Heart left ventricle (tissue), 16 donors: ENCODE data around the gene TDP2. TPM values are rescaled to one million over a fixed set of nuclear protein-coding genes. Genes with fewer than 3 reads are reported as not detected.
"Not testable (repeated sequence)": the region's sequence is repeated elsewhere in the genome, so short reads cannot be mapped to it uniquely, and the experiment has no call there.

Experiments
- ATAC-seq, 4 donors: fragments of 200-7000 bp; cut with Tn5 transposase; one replicate each; pipeline ENCODE4 v1.9.1; 2020 to 2022; ENCODE audit warnings: moderate library complexity in 4 of 4, mild to moderate bottlenecking in 3 of 4, moderate number of reproducible peaks in 1 of 4
- DNase-seq, 5 donors: peaks; one replicate each; pipeline ENCODE4 v3.0.0-alpha.2; 2020
- H3K27ac ChIP-seq, 12 donors: fragments of 200-600 bp; sonication (generic) in 4 of 12; one replicate each; pipeline versions ENCODE4 v1.5.0 to v1.8.0; 2016 to 2022; ENCODE audit warnings: mild to moderate bottlenecking in 2 of 12
- H3K27me3 ChIP-seq, 9 donors: fragments of 200-600 bp; sonication (generic) in 2 of 9; one replicate each; pipeline versions ENCODE4 v1.5.1 to v1.8.0; 2016 to 2022; ENCODE audit warnings: mild to moderate bottlenecking in 3 of 9
- H3K36me3 ChIP-seq, 9 donors: fragments of 200-600 bp; sonication (generic) in 2 of 9; one replicate each; pipeline versions ENCODE4 v1.5.0 to v1.8.0; 2018 to 2022; ENCODE audit warnings: mild to moderate bottlenecking in 2 of 9
- H3K4me1 ChIP-seq, 12 donors: fragments of 200-600 bp; sonication (generic) in 4 of 12; one replicate each; pipeline versions ENCODE4 v1.5.0 to v1.8.0; 2016 to 2022; ENCODE audit warnings: mild to moderate bottlenecking in 3 of 12
- H3K4me3 ChIP-seq, 12 donors: fragments of 200-600 bp; sonication (generic) in 4 of 12; one replicate each; pipeline versions ENCODE4 v1.5.0 to v1.8.0; 2017 to 2022; ENCODE audit warnings: mild to moderate bottlenecking in 9 of 12, moderate library complexity in 4 of 12
- H3K9me3 ChIP-seq, 12 donors: fragments of 200-600 bp; sonication (generic) in 4 of 12; one replicate each; pipeline versions ENCODE4 v1.5.0 to v1.8.0; 2016 to 2022; ENCODE audit warnings: mild to moderate bottlenecking in 1 of 12
- POLR2A ChIP-seq, 2 donors: fragments of 450-650 bp; IDR thresholded peaks; one replicate each; pipeline ENCODE4 v1.6.1; 2017; ENCODE audit warnings: antibody characterized with exemption in 2 of 2, mild to moderate bottlenecking in 2 of 2, moderate library complexity in 2 of 2
- WGBS, 4 donors: extraction: QIAGEN DNeasy Blood & Tissue Kit in 2 of 4; methylation state at CpG; one replicate each; pipeline versions ENCODE4 v1.1.5 to v1.1.7; 2013 to 2018; 5-methylcytosine and 5-hydroxymethylcytosine counted together
- intact Hi-C, 10 donors: fragments of 100-400 bp; cut with DNase I; formaldehyde crosslinking; loops; one replicate each; pipeline versions ENCODE4 v1.11.1 to v1.14.2; 2022
- polyA plus RNA-seq, 2 donors: library from polyadenylated mRNA; stranded (reverse); fragments of 200-250 nt; gene quantifications; one replicate each; pipeline ENCODE4 v1.2.3, GENCODE V29; 2013
- total RNA-seq, 9 donors: library from RNA; depleted of rRNA in 2 of 9; stranded (reverse); fragments of >200 nt in 2 of 9; fragmentation: NEBNext Ultra II Directional in 3 of 9; extraction: Animal tissue kit (Norgen Biotek cat#: 25700) in 3 of 9; gene quantifications; one replicate each; pipeline versions ENCODE4 v1.1.0 to v1.2.4, GENCODE V29; 2016 to 2023
- TF ChIP-seq, protein P1 (sequence below), 12 donors: fragments of 200-600 bp; sonication (generic) in 4 of 12; IDR thresholded peaks; one replicate each; pipeline versions ENCODE4 v1.5.0 to v1.8.0; 2018 to 2022; ENCODE audit warnings: antibody characterized with exemption in 12 of 12, mild to moderate bottlenecking in 5 of 12
- donor health status: ischemic (EF 13 %, LVEDD 7.1; RV severe dilation, severe dysfunction).
- donor health status: healthy with polysubstance abuse.
- donor health status: DM: no; HTN: yes; CAD: no.
- donor health status: DM: no; HTN: no; CAD: no.
- donor health status: ischemic (EF 25% LVEDD 6.9; RV normal size, moderate dysfunction).
- donor health status: ischemic (EF 25% LVEDD 5.7; RV mildly dilated, moderate dysfunction).
- donor health status: healthy.
- donor health status: DM: yes; HTN: yes; CAD: no.
- donor health status: ischemic (EF 35%, LVEDD 5.7; RV mildly dilated, moderate dysfunction).
- donor health status: nonischemic (EF 11% LVEDD 7.7; RV severe dilation, severe dysfunction).
- donor health status: DM: yes; HTN: yes; CAD: no.
- donor health status: PGD.
- donor health status: ischemic (EF 29% LVEDD 5.4; RV normal size, mild dysfunction).
- donor health status: nonischemic (EF 23%, LVEDD 6.1; RV moderate dilation, normal function).

The TDP2 gene
- total and polyA plus RNA-seq, 11 donors: 14.0 to 35.8 (median 25.1) TPM

DNA sequence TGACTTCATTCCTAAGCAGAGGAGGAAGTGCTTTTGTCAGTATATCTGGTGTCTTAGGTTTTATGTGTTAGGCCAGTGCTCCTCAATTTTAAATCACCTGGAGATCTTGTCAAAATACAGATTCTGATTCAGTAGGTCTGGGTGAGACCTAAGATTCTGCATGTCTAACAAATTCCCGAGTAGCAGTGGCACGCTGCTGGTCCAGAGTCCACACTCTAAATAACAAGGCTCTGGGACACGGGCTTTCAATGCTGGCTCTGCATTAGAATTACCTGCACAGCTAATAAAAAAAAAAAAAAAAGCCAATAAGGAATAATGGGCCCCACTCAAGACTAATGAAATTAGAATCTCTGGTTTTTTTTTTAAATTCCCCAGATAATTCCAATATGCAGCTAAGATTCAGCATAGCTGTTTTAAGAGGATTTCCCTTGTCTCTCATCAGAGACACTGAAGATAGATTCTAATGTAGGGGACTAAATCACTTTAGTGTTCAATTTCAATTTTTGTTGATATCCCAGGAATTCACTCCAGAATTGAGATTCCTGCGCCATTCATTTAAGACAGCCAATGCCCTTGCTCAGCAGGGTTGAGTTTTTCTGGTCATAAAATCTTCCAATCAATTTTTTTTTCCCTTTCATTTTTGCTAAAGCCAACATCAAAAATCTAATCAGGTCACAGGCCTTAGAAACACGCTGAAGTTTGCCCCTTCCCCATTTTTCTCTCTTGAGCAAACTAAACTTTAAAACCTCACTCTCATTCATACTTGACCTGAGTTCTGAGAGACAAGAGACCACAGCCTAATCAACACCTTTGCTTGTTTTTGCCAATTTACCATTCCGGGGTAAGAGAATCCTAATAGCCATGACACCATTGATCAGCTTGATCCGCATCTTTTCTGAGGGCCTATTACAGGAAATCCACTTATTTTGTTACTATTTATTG is 2.4 kb downstream of the TDP2 start:
- peaks cover 0 to 42% (median 19%) of the 10 kb centered on the region in 9 donors for H3K36me3 ChIP-seq
- H3K4me3 ChIP-seq: peak overlapping the region in 2 of 12 donors; percentile 8 to 99
- peaks cover 0 to 41% (median 26%) of the 10 kb centered on the region in 12 donors for H3K4me1 ChIP-seq
- intact Hi-C loops: no loop called here
- no peak for TF ChIP-seq POLR2A (IDR thresholded peaks at IDR 0.05)
- TF ChIP-seq, protein P1, sequence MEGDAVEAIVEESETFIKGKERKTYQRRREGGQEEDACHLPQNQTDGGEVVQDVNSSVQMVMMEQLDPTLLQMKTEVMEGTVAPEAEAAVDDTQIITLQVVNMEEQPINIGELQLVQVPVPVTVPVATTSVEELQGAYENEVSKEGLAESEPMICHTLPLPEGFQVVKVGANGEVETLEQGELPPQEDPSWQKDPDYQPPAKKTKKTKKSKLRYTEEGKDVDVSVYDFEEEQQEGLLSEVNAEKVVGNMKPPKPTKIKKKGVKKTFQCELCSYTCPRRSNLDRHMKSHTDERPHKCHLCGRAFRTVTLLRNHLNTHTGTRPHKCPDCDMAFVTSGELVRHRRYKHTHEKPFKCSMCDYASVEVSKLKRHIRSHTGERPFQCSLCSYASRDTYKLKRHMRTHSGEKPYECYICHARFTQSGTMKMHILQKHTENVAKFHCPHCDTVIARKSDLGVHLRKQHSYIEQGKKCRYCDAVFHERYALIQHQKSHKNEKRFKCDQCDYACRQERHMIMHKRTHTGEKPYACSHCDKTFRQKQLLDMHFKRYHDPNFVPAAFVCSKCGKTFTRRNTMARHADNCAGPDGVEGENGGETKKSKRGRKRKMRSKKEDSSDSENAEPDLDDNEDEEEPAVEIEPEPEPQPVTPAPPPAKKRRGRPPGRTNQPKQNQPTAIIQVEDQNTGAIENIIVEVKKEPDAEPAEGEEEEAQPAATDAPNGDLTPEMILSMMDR (IDR thresholded peaks at IDR 0.05): no peak
- DNase-seq (no peak), ATAC-seq (no peak)
- WGBS, 4 donors: 93 to 97% (median 94%) methylated on average over 7 of the region's 7 CpGs
- no peaks in the 10 kb centered on the region for H3K27me3 ChIP-seq
- H3K27ac ChIP-seq: no peak overlapping the region
- no peaks in the 10 kb centered on the region for H3K9me3 ChIP-seq

DNA sequence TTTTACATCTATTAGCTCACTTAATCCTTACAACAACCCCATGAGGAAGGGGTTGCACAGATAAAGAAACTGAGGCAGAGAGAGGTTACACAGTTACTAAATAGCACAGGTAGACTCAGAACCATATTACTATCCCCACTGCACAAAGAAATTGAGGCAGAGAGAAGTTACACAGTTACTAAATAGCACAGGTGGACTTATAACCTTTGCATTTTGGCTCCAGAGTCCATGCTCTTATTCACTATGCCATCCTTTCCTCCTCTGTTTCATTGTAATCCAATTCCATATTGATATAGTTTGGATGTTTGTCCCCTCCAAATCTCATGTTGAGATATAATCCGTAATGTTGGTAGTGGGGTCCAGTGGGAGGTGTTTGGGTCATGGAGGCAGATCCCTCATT is 3.5 kb downstream of the TDP2 start:
- ATAC-seq (no peak), DNase-seq (no peak)
- WGBS, 4 donors: 85 to 100% (median 93%) methylated on average over 1 of the region's 1 CpG
- H3K4me1 ChIP-seq: peaks cover 0 to 44% (median 22%) of the 10 kb centered on the region in 12 donors
- peaks cover 0 to 42% (median 21%) of the 10 kb centered on the region in 9 donors for H3K36me3 ChIP-seq
- TF ChIP-seq POLR2A (IDR thresholded peaks at IDR 0.05): no peak
- TF ChIP-seq, protein P1 (IDR thresholded peaks at IDR 0.05): no peak
- H3K4me3 ChIP-seq: no peak overlapping the region
- H3K27me3 ChIP-seq: no peaks in the 10 kb centered on the region
- H3K9me3 ChIP-seq: no peaks in the 10 kb centered on the region
- H3K27ac ChIP-seq: no peak overlapping the region
- intact Hi-C loops: no loop called here

DNA sequence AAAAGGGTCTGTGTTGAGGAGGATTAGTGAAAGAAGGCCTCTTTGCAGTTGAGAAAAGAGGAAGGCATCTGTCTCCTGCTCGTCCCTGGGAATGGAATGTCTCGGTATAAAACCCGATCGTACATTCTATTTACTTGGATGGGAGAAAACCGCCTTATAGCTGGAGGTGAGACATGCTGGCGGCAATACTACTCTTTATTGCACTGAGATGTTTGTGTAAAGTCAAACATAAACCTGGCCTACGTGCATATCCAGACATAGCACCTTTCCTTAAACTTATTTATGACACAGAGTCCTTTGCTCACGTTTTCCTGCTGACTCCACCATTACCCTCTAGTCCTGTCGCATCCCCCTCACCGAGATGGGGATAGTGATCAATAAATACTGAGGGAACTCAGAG is 4.5 kb downstream of the TDP2 start:
- DNase-seq (no peak), ATAC-seq (no peak)
- no peak overlapping the region for H3K4me3 ChIP-seq
- no peak for TF ChIP-seq POLR2A (IDR thresholded peaks at IDR 0.05)
- TF ChIP-seq, protein P1 (IDR thresholded peaks at IDR 0.05): no peak
- H3K4me1 ChIP-seq: peaks cover 0 to 36% (median 15%) of the 10 kb centered on the region in 12 donors
- no peaks in the 10 kb centered on the region for H3K27me3 ChIP-seq
- no peak overlapping the region for H3K27ac ChIP-seq
- intact Hi-C loops: no loop called here
- peaks cover 0 to 48% (median 31%) of the 10 kb centered on the region in 9 donors for H3K36me3 ChIP-seq
- no peaks in the 10 kb centered on the region for H3K9me3 ChIP-seq
- 94 to 97% (median 95%) methylated on average over 10 of the region's 10 CpGs for WGBS, 4 donors

DNA sequence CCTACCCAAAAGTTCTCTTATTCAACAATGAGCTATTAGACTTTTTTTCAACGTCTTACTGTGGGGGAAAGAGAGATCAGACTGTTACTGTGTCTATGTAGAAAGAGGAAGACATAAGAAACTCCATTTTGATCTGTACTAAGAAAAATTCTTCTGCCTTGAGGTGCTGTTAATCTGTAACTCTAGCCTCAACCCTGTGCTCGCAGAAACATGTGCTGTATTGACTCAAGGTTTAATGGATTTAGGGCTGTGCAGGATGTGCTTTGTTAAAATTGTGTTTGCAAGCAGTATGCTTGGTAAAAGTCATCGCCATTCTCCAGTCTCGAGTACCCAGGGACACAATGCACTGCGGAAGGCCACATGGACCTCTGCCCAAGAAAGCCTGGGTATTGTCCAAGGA is 4.9 kb downstream of the TDP2 start:
- H3K9me3 ChIP-seq, H3K27me3 ChIP-seq, intact Hi-C loops, H3K27ac ChIP-seq, DNase-seq, ATAC-seq, H3K4me3 ChIP-seq: not testable (repeated sequence)
- Histone ChIP-seq H3K4me1 (peaks cover 0 to 36% (median 15%) of the 10 kb centered on the region in 12 donors), H3K36me3 (peaks cover 0 to 53% (median 34%) of the 10 kb centered on the region in 9 donors)
- 81 to 91% (median 88%) methylated on average over 5 of the region's 5 CpGs for WGBS, 4 donors
